Effector memory CD8-positive, alpha-beta T cell (primary cell): ENCODE measurements around the gene ARHGAP24.
A peak's percentile ranks its signal among the peaks of the same experiment; 100 is the strongest.
"Not testable (repeated sequence)": the region's sequence is repeated elsewhere in the genome, so short reads cannot be mapped to it uniquely, and the experiment has no call there.

Experiments used
- ATAC-seq: fragments of 150-1000 bp; cut with Tn5 transposase; replicated peaks from 2 replicates; pipeline ENCODE4 v1.10.0; 2021; ENCODE audit warnings: mild to moderate bottlenecking, moderate library complexity
- DNase-seq, 3 experiments: peaks; one replicate each; pipeline ENCODE4 v3.0.0; 2021
- H3K27ac Mint-ChIP-seq, 2 donors: one replicate each; pipeline ENCODE4 v1.8.0; 2022; ENCODE audit warnings: mild to moderate bottlenecking in 2 of 2, mixed read lengths in 2 of 2, moderate library complexity in 2 of 2
- H3K27me3 Mint-ChIP-seq, 2 donors: one replicate each; pipeline ENCODE4 v1.8.0; 2022; ENCODE audit warnings: mixed read lengths in 2 of 2
- H3K36me3 Mint-ChIP-seq: one replicate; pipeline ENCODE4 v1.8.0; 2022; ENCODE audit warnings: mild to moderate bottlenecking, moderate library complexity, mixed read lengths; ENCODE audit not compliant: insufficient read depth
- H3K4me1 Mint-ChIP-seq, 2 donors: one replicate each; pipeline ENCODE4 v1.8.0; 2022; ENCODE audit warnings: low read depth in 2 of 2, mixed read lengths in 2 of 2
- H3K4me3 Mint-ChIP-seq, 2 donors: one replicate each; pipeline ENCODE4 v1.8.0; 2022; ENCODE audit warnings: mild to moderate bottlenecking in 2 of 2, mixed read lengths in 2 of 2, moderate library complexity in 2 of 2
- H3K9me3 Mint-ChIP-seq, 2 donors: one replicate each; pipeline ENCODE4 v1.8.0; 2022; ENCODE audit warnings: mixed read lengths in 2 of 2

Gene ARHGAP24

DNA sequence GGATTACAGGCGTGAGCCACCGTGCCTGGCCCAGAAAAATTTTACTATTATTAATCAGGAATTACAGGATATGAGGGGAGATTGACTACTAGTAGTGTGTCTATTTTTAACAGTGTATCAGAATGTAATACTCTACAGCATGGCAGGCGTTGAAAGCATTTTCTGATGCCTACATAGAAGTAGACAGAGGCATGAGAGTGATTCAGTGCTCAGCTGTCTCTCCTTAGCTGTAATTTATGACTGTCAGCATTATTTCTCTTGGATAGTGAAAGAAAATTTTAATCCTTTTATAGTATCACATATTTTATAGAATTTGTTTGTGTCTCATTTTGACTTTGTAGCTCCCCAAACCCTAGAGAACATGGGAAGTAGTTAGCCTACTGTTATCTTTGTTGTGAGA, 20.7 kb downstream of the ARHGAP24 start:
- H3K9me3 Mint-ChIP-seq, result peaks cover 9 to 10% of the 10 kb centered on the region in 2 donors
- H3K27ac Mint-ChIP-seq, result no peak overlapping the region

DNA sequence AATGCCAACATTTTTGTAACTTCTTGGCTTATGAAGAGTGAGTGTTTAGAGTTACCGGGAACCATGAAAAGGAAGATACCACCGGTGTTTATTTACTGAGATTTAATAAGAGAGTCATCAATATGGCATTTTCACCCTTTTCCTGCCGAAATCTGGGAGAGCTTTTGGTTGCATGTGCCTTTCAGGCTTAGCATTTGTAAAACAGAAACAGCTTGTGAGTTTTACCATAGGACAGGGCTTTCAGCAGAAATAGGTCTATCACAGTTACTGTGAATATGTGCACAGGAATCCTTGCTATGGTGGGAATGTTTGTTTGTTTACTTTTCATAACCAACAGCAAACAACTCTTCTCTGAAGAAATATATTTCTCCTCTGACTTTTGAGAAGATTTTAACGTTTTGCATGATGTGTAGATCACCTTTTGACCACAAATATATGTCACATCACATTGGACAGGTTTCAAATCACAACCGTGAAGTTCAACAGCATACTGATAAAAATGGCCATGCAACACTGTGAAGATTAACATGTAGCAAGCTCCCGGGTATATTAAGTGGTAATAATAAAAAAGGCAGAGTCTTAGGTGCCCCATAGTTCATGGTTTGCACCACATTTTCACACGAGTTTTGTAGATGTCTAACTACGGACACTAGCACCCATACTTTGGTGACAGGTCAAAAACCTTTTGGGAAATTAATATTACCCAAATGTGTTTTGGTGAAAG, 21.3 kb downstream of the ARHGAP24 start:
- no peak overlapping the region for H3K27ac Mint-ChIP-seq
- no peak for ATAC-seq
- H3K4me3 Mint-ChIP-seq, result no peak overlapping the region
- H3K4me1 Mint-ChIP-seq, result no peaks in the 10 kb centered on the region
- H3K27me3 Mint-ChIP-seq, result no peaks in the 10 kb centered on the region
- H3K9me3 Mint-ChIP-seq, result peaks cover 9 to 10% of the 10 kb centered on the region in 2 donors
- H3K36me3 Mint-ChIP-seq, result no peaks in the 10 kb centered on the region
- no peak for DNase-seq

More for the DNA sequence above, 20.7 kb downstream of the ARHGAP24 start:
- H3K27me3 Mint-ChIP-seq, result no peaks in the 10 kb centered on the region
- no peaks in the 10 kb centered on the region for H3K4me1 Mint-ChIP-seq
- no peaks in the 10 kb centered on the region for H3K36me3 Mint-ChIP-seq
- no peak overlapping the region for H3K4me3 Mint-ChIP-seq
- no peak for ATAC-seq
- no peak for DNase-seq

DNA sequence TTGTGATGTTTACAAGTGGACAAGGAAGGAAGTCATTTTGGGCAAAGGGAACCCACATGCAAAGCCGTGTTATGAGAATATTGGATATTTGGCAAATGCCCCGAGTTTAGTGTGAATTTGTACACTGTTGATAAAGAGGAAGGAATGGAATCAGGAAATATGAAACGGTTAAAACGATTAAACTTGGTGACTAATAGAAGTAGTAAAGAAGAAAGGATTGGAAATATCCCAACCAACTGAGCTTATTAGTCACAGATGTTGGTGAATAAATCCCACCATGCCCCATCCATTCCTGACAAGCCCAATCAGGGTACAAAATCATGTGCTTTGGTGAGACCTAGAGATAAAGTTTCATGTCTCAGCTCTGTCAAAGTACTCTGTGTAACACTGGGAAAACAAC, 22.0 kb downstream of the ARHGAP24 start:
- H3K27ac Mint-ChIP-seq, result no peak overlapping the region
- H3K4me3 Mint-ChIP-seq, result no peak overlapping the region

DNA sequence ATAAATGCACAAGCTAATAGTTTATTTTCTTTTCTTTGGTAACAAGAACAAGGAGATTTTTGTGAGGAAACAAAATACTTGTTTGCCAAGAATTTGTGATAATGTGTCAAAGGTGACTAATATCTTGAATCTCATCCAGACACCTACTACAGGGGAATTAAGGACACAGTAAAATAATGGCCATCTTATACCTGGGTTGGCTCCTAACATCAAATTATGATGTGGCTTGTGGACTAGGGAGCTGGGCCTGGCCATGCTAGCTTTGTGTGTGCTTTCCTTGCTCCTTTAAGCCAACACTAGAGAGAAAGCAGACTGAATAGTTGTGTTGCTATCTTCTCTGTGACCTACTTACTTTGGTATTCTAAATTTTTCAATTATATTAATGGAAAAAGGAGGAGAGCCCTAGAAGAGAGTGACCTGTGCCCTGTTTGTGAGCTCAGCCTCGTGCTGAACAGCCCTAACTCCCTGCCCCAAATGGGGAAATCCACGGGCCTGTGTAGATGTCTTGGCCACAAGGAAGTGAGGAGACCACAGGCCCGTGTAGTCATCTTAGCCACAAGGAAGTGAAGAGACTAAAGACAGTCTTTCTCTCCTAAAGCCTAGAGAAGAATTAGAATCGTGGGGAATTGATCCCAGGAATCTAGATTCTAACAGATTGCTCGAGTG, 23.3 kb downstream of the ARHGAP24 start:
- H3K4me3 Mint-ChIP-seq, result no peak overlapping the region
- no peaks in the 10 kb centered on the region for H3K4me1 Mint-ChIP-seq
- H3K9me3 Mint-ChIP-seq, result peaks cover 6% of the 10 kb centered on the region in 2 donors
- H3K36me3 Mint-ChIP-seq, result no peaks in the 10 kb centered on the region
- no peak for DNase-seq
- no peaks in the 10 kb centered on the region for H3K27me3 Mint-ChIP-seq
- ATAC-seq, result peak; percentile 47
- H3K27ac Mint-ChIP-seq, result no peak overlapping the region

More for the DNA sequence above, 22.0 kb downstream of the ARHGAP24 start:
- H3K9me3 Mint-ChIP-seq, result peaks cover 9% of the 10 kb centered on the region in 2 donors
- ATAC-seq, result no peak
- H3K27me3 Mint-ChIP-seq, result no peaks in the 10 kb centered on the region
- no peak for DNase-seq
- no peaks in the 10 kb centered on the region for H3K4me1 Mint-ChIP-seq
- no peaks in the 10 kb centered on the region for H3K36me3 Mint-ChIP-seq

DNA sequence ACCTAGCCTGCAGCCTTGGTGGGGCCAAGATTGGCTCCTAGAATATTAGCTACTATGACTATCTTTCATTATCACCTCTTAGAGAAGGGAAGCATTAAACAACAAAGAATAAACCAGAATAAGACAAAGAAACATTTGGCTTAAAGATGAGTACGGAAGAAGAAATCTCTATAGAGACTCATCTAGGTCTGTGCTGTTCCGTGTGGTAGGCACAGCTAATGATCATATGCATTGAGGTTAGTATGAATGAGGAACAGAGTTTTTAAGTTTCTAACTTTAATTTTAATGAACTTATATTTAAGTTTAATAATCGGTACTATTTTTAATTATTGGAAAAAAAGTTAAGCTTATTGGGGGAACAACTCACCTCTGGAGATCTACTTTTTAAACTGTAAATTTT, 24.6 kb downstream of the ARHGAP24 start:
- DNase-seq (no peak), ATAC-seq (no peak)
- Mint-ChIP-seq H3K4me3 (no peak overlapping the region), H3K36me3 (no peaks in the 10 kb centered on the region), H3K27me3 (no peaks in the 10 kb centered on the region), H3K27ac (no peak overlapping the region), H3K4me1 (no peaks in the 10 kb centered on the region), H3K9me3 (peaks cover 8% of the 10 kb centered on the region in 2 donors)

DNA sequence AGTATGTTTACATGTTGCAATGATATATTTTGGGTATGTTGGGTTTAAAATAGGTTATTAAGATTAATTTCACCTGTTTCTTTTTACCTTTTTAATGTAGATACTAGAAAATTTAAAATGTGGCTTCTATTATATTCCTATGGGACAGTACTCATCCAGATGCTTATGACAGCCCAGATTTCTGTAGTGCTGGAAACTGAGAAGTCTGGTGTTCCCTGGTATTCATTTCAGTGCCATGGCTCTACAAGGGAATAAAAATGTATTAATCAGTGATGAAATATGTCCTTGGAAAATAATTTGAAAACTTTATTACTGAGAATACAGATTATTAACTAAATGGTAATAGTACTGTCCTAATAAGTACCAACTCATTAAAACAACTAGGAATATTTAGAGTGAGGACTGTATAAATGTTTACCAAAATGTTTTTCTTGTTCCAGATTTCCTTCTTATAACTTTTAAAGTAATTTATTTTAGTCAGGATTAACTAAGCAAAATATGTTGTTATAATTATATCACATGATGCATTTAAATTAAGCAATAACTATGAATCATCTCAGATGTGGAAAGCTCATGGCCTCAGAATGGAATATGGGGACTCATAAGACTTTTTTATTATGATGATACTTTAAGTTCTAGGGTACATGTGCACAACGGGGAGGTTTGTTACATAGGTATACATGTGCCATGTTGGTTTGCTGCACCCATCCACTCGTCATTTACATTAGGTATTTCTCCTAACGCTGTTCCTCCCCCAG, 25.3 kb downstream of the ARHGAP24 start:
- DNase-seq (no peak), ATAC-seq (no peak)
- Mint-ChIP-seq H3K36me3 (no peaks in the 10 kb centered on the region), H3K9me3 (peaks cover 8 to 9% of the 10 kb centered on the region in 2 donors), H3K4me1 (no peaks in the 10 kb centered on the region), H3K27ac (no peak overlapping the region), H3K27me3 (no peaks in the 10 kb centered on the region), H3K4me3 (no peak overlapping the region)

DNA sequence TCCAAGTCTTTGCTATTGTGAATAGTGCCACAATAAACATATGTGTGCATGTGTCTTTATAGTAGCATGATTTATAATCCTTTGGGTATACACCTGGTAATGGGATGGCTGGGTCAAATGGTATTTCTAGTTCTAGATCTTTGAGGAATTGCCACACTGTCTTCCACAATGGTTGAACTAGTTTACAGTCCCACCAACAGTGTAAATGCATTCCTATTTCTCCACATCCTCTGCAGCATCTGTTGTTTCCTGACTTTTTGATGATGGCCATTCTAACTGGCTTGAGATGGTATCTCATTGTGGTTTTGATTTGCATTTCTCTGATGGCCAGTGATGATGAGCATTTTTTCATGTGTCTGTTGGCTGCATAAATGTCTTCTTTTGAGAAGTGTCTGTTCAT, 26.2 kb downstream of the ARHGAP24 start:
- H3K27ac Mint-ChIP-seq, H3K9me3 Mint-ChIP-seq, DNase-seq, H3K4me1 Mint-ChIP-seq, H3K36me3 Mint-ChIP-seq, H3K4me3 Mint-ChIP-seq, H3K27me3 Mint-ChIP-seq, ATAC-seq: not testable (repeated sequence)

DNA sequence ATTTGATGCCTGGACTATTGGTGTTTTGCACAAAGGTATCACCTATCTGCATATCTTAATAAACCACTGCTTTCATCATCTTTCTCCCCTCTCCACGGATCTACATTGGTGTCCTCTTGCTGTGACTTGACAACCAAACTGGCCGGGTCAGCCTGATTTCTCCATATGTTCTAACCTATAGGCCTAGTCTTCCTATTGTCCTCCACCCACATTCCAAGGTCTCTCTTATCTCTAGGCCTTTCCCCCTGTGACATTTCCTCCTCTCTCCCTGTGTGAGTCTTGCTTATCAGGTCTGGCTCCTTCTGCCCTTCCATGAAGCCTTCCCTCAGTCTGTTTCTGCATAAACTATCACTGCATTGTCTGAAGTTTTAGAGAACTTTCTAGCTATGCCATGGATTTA, 33.7 kb downstream of the ARHGAP24 start:
- no peak overlapping the region for H3K27ac Mint-ChIP-seq
- H3K36me3 Mint-ChIP-seq, result no peaks in the 10 kb centered on the region
- no peak for DNase-seq
- H3K27me3 Mint-ChIP-seq, result no peaks in the 10 kb centered on the region
- H3K4me1 Mint-ChIP-seq, result no peaks in the 10 kb centered on the region
- ATAC-seq, result no peak
- peaks cover 10 to 13% of the 10 kb centered on the region in 2 donors for H3K9me3 Mint-ChIP-seq
- H3K4me3 Mint-ChIP-seq, result no peak overlapping the region

DNA sequence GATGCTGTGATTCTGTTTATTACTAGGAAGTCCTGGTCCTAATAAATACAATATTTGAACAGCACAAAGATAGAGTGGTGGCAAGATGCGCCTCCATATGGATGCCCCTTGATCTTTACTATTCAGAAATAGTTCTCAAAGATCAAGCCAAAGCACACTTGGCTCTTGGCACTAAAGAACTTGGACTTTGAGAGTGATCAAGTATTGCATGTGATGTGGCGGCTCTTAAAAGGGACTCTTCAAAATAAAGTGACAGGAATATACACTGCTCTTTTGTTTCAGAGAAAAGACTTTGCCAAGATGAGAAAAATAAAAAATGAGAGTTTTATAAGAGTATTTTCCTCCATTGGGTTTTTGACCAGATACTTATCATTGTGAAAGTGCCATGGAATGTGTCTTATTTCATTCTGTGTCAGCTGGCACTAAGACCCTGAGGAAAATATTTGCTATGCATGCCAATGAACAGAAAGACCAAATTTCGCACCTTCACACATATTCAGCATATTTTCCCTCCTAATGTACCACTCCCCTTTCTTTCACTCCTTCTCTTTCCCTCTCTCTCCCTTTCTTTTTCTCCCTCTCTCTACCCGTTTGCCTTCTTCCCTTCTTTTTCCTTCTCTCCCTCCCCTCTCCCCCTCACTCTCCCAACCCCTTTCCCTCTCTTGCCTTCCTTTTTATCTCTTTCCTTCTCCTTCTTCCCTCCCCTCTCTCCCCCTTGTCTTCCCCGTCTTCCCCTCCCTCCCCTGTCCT, 35.1 kb downstream of the ARHGAP24 start:
- Mint-ChIP-seq H3K9me3 (peaks cover 7 to 10% of the 10 kb centered on the region in 2 donors), H3K36me3 (no peaks in the 10 kb centered on the region), H3K27ac (no peak overlapping the region), H3K27me3 (no peaks in the 10 kb centered on the region), H3K4me1 (no peaks in the 10 kb centered on the region), H3K4me3 (no peak overlapping the region)
- DNase-seq (no peak), ATAC-seq (no peak)

DNA sequence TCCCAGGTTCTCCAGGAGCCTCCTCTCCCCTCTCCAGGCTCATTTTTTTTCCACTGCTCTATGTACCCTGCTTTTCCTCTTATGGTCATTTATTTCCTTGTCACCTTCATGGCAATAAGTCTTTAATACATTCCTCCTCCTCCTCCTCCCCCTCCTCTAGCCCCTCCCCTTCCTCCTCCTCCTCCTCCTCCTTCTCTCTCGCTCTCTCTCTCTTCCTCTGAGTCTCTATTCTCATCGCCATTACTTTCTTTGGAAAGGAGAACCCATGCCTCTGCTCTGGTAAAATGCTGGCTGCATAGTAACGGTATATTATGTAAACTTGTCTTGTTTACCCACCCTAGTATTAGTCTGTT, 35.7 kb downstream of the ARHGAP24 start:
- Mint-ChIP-seq H3K4me1 (no peaks in the 10 kb centered on the region), H3K4me3 (no peak overlapping the region), H3K36me3 (no peaks in the 10 kb centered on the region)

DNA sequence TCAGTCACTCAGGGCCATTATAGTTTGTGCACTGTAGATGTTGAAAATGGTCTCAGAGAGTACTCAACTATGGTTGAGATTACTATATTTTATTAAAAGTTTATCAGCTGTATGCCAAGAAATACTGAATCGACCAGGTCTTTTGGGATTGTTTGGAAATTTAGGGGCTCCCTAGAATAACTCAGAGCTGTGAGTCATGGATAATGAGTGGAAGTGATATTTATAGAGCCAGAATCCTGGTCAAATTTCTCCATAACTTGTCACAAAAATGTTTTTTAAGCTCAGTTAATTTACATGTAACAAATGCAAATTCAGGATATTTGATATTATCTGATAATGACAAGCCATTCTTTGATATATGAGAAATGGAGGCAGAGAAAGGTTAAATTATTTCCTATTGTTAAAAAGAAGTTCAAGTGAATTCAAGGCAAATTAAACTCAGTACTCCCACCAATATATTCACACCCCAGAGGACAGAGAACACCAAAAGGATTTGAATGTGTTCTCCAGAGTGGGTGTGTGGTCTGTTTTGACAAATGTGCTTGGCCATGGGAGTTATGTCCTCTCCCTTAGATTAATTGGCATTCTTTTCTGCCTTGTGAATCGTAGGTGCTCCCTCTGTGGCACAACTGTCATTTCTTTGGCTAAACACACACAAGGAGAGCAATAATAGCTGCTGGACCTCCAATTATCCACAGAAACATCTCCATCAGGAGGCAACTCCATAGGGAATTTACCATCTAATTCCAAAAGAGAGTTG, 37.7 kb downstream of the ARHGAP24 start:
- Mint-ChIP-seq H3K4me3 (no peak overlapping the region), H3K9me3 (peaks cover 7% of the 10 kb centered on the region in 2 donors), H3K27me3 (no peaks in the 10 kb centered on the region), H3K27ac (no peak overlapping the region), H3K36me3 (no peaks in the 10 kb centered on the region), H3K4me1 (no peaks in the 10 kb centered on the region)
- ATAC-seq (no peak), DNase-seq (no peak)

More for the DNA sequence above, 35.7 kb downstream of the ARHGAP24 start:
- Mint-ChIP-seq H3K9me3 (peaks cover 7% of the 10 kb centered on the region in 2 donors), H3K27me3 (no peaks in the 10 kb centered on the region), H3K27ac (no peak overlapping the region)
- ATAC-seq (no peak), DNase-seq (no peak)

DNA sequence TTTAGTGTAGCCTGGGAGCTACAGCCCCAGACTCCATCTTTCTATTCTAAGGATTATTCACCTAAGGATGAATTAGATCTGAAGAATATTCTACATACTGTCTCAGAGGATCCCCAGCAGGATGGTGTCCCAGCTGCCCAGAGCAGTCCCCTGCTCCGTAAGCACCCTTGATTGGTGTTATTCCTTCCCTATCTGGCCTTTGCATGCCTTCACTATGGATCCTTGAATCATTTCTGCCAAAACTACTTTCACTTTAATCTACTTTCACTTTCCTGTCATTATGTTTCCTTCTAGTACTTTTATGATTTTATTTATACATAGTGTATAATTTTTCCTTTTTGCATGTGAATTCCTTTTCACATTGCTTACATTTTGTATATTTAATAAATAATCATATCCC, 39.2 kb downstream of the ARHGAP24 start:
- H3K4me3 Mint-ChIP-seq, result no peak overlapping the region
- peaks cover 0 to 7% of the 10 kb centered on the region in 2 donors for H3K9me3 Mint-ChIP-seq
- no peak overlapping the region for H3K27ac Mint-ChIP-seq
- no peaks in the 10 kb centered on the region for H3K36me3 Mint-ChIP-seq
- no peaks in the 10 kb centered on the region for H3K4me1 Mint-ChIP-seq
- no peak for ATAC-seq
- DNase-seq, result no peak
- no peaks in the 10 kb centered on the region for H3K27me3 Mint-ChIP-seq

DNA sequence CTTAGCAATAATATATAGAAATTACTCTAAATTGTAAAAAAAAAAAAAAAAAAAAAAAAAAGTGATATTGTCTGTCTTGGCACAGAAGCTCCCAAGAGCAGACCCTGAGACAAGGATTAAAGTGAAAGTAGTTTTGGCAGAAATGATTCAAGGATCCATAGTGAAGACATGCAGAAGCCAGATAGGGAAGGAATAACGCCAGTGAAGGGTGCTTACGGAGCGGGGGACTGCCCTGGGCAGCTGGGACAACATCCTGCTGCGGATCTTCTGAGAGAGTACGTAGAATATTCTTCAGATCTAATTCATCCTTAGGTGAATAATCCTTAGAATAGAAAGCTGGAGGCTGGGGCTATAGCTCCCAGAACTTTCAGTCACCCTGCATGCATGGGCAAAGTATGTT, 39.8 kb downstream of the ARHGAP24 start:
- H3K27ac Mint-ChIP-seq, result no peak overlapping the region
- no peaks in the 10 kb centered on the region for H3K27me3 Mint-ChIP-seq
- no peaks in the 10 kb centered on the region for H3K4me1 Mint-ChIP-seq
- peaks cover 0 to 7% of the 10 kb centered on the region in 2 donors for H3K9me3 Mint-ChIP-seq
- no peaks in the 10 kb centered on the region for H3K36me3 Mint-ChIP-seq
- no peak overlapping the region for H3K4me3 Mint-ChIP-seq
- ATAC-seq (no peak), DNase-seq (no peak)
